IMR-90 (cell line): ENCODE results near the gene CIAO3. TPM values are rescaled to one million over a fixed set of nuclear protein-coding genes. Genes with fewer than 3 reads are reported as not detected.

ENCODE experiments used
- ATAC-seq: fragments of 200-7000 bp; cut with Tn5 transposase; 2 replicates; pipeline ENCODE4 v1.9.1; 2020; ENCODE audit warnings: low read depth, mild to moderate bottlenecking, moderate library complexity
- BruUV-seq: library from RNA; stranded (reverse); fragments of 400-500 nt; replicated peaks from 2 replicates; lab custom pipeline; 2021; lab: Mats Ljungman, UMichigan
- CTCF ChIA-PET: fragments of 300-600 bp; formaldehyde crosslinking; extraction: SDS; loops from one replicate; lab custom pipeline; 2021; ENCODE audit warnings: antibody characterized with exemption; lab: Yijun Ruan, JAX
- POLR2A ChIA-PET: fragments of 300-600 bp; sonication (Branson Sonifier 250); formaldehyde crosslinking; loops from one replicate; lab custom pipeline; 2022; ENCODE audit warnings: antibody characterized with exemption; ENCODE audit not compliant: unreplicated experiment; lab: Charles Lee
- DNase-seq: peaks from one replicate; pipeline ENCODE4 v3.0.0; 2013
- H2AFZ ChIP-seq: replicated peaks from 2 replicates; pipeline ENCODE3; 2013; ENCODE audit warnings: low read length, mild to moderate bottlenecking; ENCODE audit not compliant: poor library complexity
- H2AK5ac ChIP-seq: 2 replicates; pipeline ENCODE4 v1.6.1; 2013; ENCODE audit warnings: low read depth, low read length, inconsistent platforms
- H2AK9ac ChIP-seq: replicated peaks from 2 replicates; pipeline ENCODE3; 2013; ENCODE audit warnings: mild to moderate bottlenecking, low read depth, low read length, moderate library complexity; ENCODE audit not compliant: poor library complexity
- H2BK120ac ChIP-seq: 2 replicates; pipeline ENCODE4 v1.6.1; 2013; ENCODE audit warnings: low read depth, low read length, inconsistent platforms
- H2BK15ac ChIP-seq: 3 replicates; pipeline ENCODE4 v1.6.1; 2013; ENCODE audit warnings: low read depth, low read length, inconsistent platforms
- H2BK20ac ChIP-seq: 2 replicates; pipeline ENCODE4 v1.6.1; 2013; ENCODE audit warnings: low read depth, mild to moderate bottlenecking, inconsistent platforms, low read length, moderate library complexity
- H2BK5ac ChIP-seq: 2 replicates; pipeline ENCODE4 v1.6.1; 2013; ENCODE audit warnings: mild to moderate bottlenecking, low read depth, low read length, inconsistent platforms; ENCODE audit not compliant: poor library complexity, severe bottlenecking
- H3K14ac ChIP-seq: replicated peaks from 2 replicates; pipeline ENCODE4 v1.6.1; 2013; ENCODE audit warnings: low read depth, low read length, inconsistent platforms
- H3K18ac ChIP-seq: 2 replicates; pipeline ENCODE4 v1.6.1; 2013; ENCODE audit warnings: low read depth, low read length, control low read depth
- H3K23ac ChIP-seq: 2 replicates; pipeline ENCODE4 v1.6.1; 2013; ENCODE audit warnings: low read depth, low read length, inconsistent platforms
- H3K27ac ChIP-seq: 2 replicates; pipeline ENCODE4 v1.5.1; 2013; ENCODE audit warnings: mild to moderate bottlenecking, control low read depth, low read length; ENCODE audit not compliant: insufficient read depth
- H3K27me3 ChIP-seq: 2 replicates; pipeline ENCODE4 v1.6.1; 2013; ENCODE audit warnings: low read length; ENCODE audit not compliant: control insufficient read depth, insufficient read depth
- H3K36me3 ChIP-seq: 2 replicates; pipeline ENCODE4 v1.6.1; 2013; ENCODE audit warnings: low read length, mixed read lengths; ENCODE audit not compliant: control insufficient read depth, insufficient read depth
- H3K4ac ChIP-seq: 2 replicates; pipeline ENCODE4 v1.6.1; 2013; ENCODE audit warnings: low read depth, low read length, inconsistent platforms
- H3K4me1 ChIP-seq: 2 replicates; pipeline ENCODE4 v1.6.1; 2013; ENCODE audit warnings: low read length, mixed read lengths; ENCODE audit not compliant: control insufficient read depth, insufficient read depth
- H3K4me2 ChIP-seq: 2 replicates; pipeline ENCODE4 v1.6.1; 2013; ENCODE audit warnings: low read depth, mild to moderate bottlenecking, control low read depth, low read length, moderate library complexity
- H3K4me3 ChIP-seq: 2 replicates; pipeline ENCODE4 v1.5.1; 2013; ENCODE audit warnings: low read depth, mild to moderate bottlenecking, control low read depth, low read length, moderate library complexity; ENCODE audit not compliant: insufficient read depth
- H3K56ac ChIP-seq: 2 replicates; pipeline ENCODE4 v1.6.1; 2013; ENCODE audit warnings: low read length, inconsistent platforms; ENCODE audit not compliant: insufficient read depth; ENCODE audit errors: extremely low read depth
- H3K79me1 ChIP-seq, 2 experiments: 2 replicates each; pipeline ENCODE4 v1.6.1; 2013; ENCODE audit warnings: low read length in 2 of 2, inconsistent platforms in 1 of 2, low read depth in 1 of 2
- H3K9ac ChIP-seq: 2 replicates; pipeline ENCODE4 v1.6.1; 2013; ENCODE audit warnings: low read depth, low read length, control low read depth
- H3K9me1 ChIP-seq: 2 replicates; pipeline ENCODE4 v1.6.1; 2013; ENCODE audit warnings: low read length, inconsistent platforms; ENCODE audit not compliant: insufficient read depth
- H3K9me3 ChIP-seq: 2 replicates; pipeline ENCODE4 v1.6.1; 2013; ENCODE audit warnings: low read length; ENCODE audit not compliant: control insufficient read depth, insufficient read depth
- H4K20me1 ChIP-seq: 2 replicates; pipeline ENCODE4 v1.6.1; 2013; ENCODE audit warnings: low read length, inconsistent platforms; ENCODE audit not compliant: insufficient read depth
- H4K5ac ChIP-seq: 2 replicates; pipeline ENCODE4 v1.6.1; 2013; ENCODE audit warnings: mild to moderate bottlenecking, low read depth, low read length, control low read depth
- H4K8ac ChIP-seq, 2 experiments: 2 replicates each; pipeline ENCODE4 v1.6.1; 2013; ENCODE audit warnings: low read depth in 2 of 2, low read length in 2 of 2, control low read depth in 1 of 2, inconsistent platforms in 1 of 2
- H4K91ac ChIP-seq: 2 replicates; pipeline ENCODE4 v1.6.1; 2013; ENCODE audit warnings: low read depth, low read length, inconsistent platforms; ENCODE audit not compliant: insufficient read depth
- CEBPB ChIP-seq: IDR thresholded peaks from 2 replicates; pipeline ENCODE4 v1.6.1; 2012; ENCODE audit warnings: low read depth, low read length, improper control_type of control experiment
- MXI1 ChIP-seq: IDR thresholded peaks from 2 replicates; pipeline ENCODE4 v1.6.1; 2012; ENCODE audit warnings: low read depth, mild to moderate bottlenecking, low read length, moderate library complexity, borderline replicate concordance
- WGBS, 2 experiments: methylation state at CpG; one replicate each; pipeline versions ENCODE4 v1.1.5 to v1.1.7; 2013; ENCODE audit warnings: missing lambda C conversion rate in 2 of 2; ENCODE audit not compliant: insufficient read length in 1 of 2; ENCODE audit errors: extremely low coverage in 2 of 2; 5-methylcytosine and 5-hydroxymethylcytosine counted together
- dilution Hi-C: fragments of 300-500 bp; cut with HindIII; formaldehyde crosslinking; loops from one replicate; pipeline ENCODE4 v1.14.3; 2018; ENCODE audit warnings: low sequenced_read_pairs; ENCODE audit not compliant: unreplicated experiment
- in situ Hi-C: fragments of 300-500 bp; cut with MboI; formaldehyde crosslinking; loops from 3 replicates; pipeline ENCODE4 v1.14.3; 2019; ENCODE audit warnings: low sequenced_read_pairs, inconsistent platforms, mixed read lengths
- intact Hi-C: fragments of 100-400 bp; cut with micrococcal nuclease; formaldehyde crosslinking; loops from 2 replicates; pipeline ENCODE4 v1.10.0; 2022
- polyA plus RNA-seq, 3 experiments: library from polyadenylated mRNA; depleted of rRNA; stranded (reverse); fragments of >200 nt; gene quantifications; 2 replicates each; pipeline ENCODE4 v1.2.3, GENCODE V29; 2012; ENCODE audit warnings: low replicate concordance in 1 of 3
- total RNA-seq: library from RNA; depleted of rRNA; stranded (reverse); fragments of >200 nt; gene quantifications from 2 replicates; pipeline ENCODE4 v1.2.3, GENCODE V29; 2012

Gene CIAO3
- total and polyA plus RNA-seq, 2 of the 4 experiments (the other 2 are of a cell fraction), result 17.0 to 20.2 TPM

DNA sequence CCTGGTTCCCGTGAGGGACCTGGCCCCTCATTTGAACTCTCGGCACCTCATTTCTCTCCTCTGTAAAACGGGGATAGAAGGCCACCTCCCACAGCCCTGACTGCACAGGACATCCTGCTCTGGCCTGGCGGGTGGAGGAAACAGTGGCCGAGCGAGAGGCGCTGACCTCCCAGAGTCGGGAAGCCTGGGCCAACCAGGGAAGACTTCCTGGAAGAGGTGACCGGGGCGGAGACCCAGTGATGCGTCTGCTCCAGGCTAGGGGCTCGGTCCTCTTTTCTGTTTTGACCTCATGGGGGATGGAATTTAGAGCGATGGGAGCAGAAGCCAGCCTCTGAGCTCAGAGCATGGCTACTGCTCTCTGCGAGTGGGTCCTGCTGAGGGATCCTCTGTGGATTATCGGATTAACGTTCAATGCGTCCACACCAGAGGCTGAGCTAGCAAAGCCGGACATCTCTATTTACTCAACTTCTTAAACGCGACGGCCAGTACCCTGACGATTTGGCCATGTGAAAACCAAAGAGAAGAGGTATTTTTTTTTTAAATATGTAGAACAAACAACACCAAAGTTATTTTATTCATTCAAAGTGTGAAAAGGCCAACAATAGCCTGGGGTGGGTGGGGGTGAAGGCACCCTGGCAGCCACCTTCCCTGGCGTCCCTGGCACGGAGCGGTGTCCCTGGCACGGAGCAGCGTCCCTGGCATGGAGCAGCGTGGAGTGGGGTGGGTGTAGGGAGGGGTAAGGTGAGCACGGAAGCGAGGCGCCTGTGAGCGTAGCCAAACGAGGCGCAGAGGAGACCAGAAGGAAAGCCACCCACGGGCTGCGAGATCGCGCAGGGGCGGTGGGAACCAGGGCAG, 10.6 kb upstream of the CIAO3 start:
- Histone ChIP-seq H4K5ac (no peak overlapping the region), H3K9me3 (peaks cover 2% of the 10 kb centered on the region), H3K79me1 (no peaks in the 10 kb centered on the region), H2AK5ac (no peak overlapping the region), H3K27me3 (peaks cover 11% of the 10 kb centered on the region), H3K18ac (no peak overlapping the region), H3K27ac (no peak overlapping the region), H4K91ac (no peak overlapping the region), H2BK5ac (no peak overlapping the region), H3K14ac (no peak overlapping the region), H3K9me1 (no peaks in the 10 kb centered on the region), H2AFZ (no peak overlapping the region), H3K4ac (no peak overlapping the region), H3K4me3 (no peak overlapping the region), H3K36me3 (no peaks in the 10 kb centered on the region), H2BK20ac (no peak overlapping the region), H2AK9ac (no peak overlapping the region), H3K9ac (no peak overlapping the region), H3K23ac (no peak overlapping the region), H3K4me1 (no peaks in the 10 kb centered on the region), H3K56ac (no peak overlapping the region), H2BK15ac (no peak overlapping the region), H2BK120ac (no peak overlapping the region), H4K20me1 (no peaks in the 10 kb centered on the region), H3K4me2 (no peak overlapping the region), H4K8ac (no peak overlapping the region)
- in situ Hi-C loops (no loop called here), intact Hi-C loops (no loop called here), dilution Hi-C loops (no loop called here)
- ChIA-PET POLR2A (no interaction called here), CTCF (no interaction called here)
- no peak for TF ChIP-seq CEBPB
- no peak for TF ChIP-seq MXI1
- WGBS, 2 experiments, result 56% methylated on average over 15 of the region's 39 CpGs; no CpG with 5 or more reads in 1 of the 2 experiments
- ATAC-seq (no peak), DNase-seq (no peak)
- BruUV-seq, result no TSS peak
